ENCODE results near the gene DOK4.

Gene DOK4

DNA sequence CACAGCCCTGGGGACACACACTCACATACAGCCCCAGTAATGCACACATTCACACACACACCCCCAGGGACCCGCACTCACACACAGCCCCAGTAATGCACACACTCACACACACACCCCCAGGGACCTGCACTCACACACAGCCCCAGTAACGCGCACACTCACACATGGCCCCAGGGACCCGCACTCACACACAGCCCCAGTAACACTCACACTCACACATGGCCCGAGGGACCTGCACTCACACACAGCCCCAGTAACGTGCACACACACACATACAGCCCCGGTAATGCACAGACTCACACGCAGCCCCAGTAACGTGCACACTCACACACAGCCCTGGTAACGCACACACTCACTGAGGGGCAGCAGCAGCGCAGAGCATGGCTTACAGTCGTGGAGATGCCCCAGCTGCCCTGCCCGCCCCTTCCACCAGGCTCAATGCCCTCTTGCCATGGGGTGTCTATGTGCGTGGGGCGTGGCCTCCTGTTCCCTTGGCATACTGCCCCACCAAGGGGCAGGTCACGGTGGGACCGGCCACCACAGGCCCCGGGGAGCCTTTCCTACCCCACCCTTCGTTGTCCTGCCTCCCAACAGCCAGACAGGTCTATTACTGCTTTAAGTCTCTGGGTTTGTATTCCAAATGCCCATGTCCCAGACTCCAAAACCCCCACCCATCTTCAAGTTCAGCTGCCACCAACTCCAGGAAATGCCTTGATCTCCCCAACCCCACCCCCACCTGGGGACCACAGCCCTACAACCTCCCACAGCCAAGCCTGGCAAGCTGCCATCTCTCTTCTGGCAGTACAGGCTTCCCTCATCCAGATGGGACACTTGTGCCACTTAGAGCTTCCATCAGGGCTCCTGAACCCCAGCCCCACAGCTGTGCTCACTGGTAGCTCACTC, 47.4 kb upstream of the DOK4 start:
- Histone ChIP-seq H3K4me1 (peaks cover 0 to 66% (median 50%) of the 10 kb centered on the region in 4 donors), H3K27me3 (no peaks in the 10 kb centered on the region), H3K27ac (peak overlapping the region; percentile 86 to 91), H3K4me3 (peak overlapping the region in 1 of 2 donors; percentile 24), H3K36me3 (peaks cover 0 to 5% (median 0%) of the 10 kb centered on the region in 3 donors), H3K9me3 (no peaks in the 10 kb centered on the region)
- DNase-seq = peak in 1 of 2 donors; percentile 68
- TF ChIP-seq, protein P1, sequence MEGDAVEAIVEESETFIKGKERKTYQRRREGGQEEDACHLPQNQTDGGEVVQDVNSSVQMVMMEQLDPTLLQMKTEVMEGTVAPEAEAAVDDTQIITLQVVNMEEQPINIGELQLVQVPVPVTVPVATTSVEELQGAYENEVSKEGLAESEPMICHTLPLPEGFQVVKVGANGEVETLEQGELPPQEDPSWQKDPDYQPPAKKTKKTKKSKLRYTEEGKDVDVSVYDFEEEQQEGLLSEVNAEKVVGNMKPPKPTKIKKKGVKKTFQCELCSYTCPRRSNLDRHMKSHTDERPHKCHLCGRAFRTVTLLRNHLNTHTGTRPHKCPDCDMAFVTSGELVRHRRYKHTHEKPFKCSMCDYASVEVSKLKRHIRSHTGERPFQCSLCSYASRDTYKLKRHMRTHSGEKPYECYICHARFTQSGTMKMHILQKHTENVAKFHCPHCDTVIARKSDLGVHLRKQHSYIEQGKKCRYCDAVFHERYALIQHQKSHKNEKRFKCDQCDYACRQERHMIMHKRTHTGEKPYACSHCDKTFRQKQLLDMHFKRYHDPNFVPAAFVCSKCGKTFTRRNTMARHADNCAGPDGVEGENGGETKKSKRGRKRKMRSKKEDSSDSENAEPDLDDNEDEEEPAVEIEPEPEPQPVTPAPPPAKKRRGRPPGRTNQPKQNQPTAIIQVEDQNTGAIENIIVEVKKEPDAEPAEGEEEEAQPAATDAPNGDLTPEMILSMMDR (IDR thresholded peaks at IDR 0.05) = no peak
- intact Hi-C loops (cut with DNase I; ENCODE audit: low total_unique reads) = loop anchor here (10.0 kb wide), 1 partner anchor 229 kb away; no protein-coding TSS in a partner anchor

DNA sequence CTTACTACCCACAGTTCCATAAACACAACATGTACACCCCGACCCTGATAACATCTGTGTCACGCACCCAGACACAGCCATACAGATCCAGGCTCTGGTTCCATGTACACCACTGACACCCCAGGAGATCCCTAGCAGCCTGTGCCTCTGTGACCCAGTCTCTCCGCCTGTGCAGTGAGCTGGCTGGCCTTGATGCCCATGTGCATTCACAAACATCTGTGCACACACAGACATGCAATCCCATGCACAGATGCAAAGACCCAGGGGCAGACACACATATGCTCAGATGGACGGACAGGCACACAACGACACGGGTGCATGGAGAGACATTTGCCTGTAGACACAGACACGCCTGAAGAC, 46.0 kb upstream of the DOK4 start:
- H3K4me1 ChIP-seq = peaks cover 0 to 66% (median 50%) of the 10 kb centered on the region in 4 donors
- no peak overlapping the region for H3K27ac ChIP-seq
- peak in 1 of 2 donors; percentile 53 for DNase-seq
- H3K36me3 ChIP-seq = peaks cover 0 to 19% (median 0%) of the 10 kb centered on the region in 3 donors
- H3K4me3 ChIP-seq = no peak overlapping the region
- intact Hi-C loops (cut with DNase I; ENCODE audit: low total_unique reads) = loop anchor here (10.0 kb wide), 1 partner anchor 227 kb away; no protein-coding TSS in a partner anchor
- no peaks in the 10 kb centered on the region for H3K9me3 ChIP-seq
- no peaks in the 10 kb centered on the region for H3K27me3 ChIP-seq
- TF ChIP-seq, protein P1 (IDR thresholded peaks at IDR 0.05) = no peak

DNA sequence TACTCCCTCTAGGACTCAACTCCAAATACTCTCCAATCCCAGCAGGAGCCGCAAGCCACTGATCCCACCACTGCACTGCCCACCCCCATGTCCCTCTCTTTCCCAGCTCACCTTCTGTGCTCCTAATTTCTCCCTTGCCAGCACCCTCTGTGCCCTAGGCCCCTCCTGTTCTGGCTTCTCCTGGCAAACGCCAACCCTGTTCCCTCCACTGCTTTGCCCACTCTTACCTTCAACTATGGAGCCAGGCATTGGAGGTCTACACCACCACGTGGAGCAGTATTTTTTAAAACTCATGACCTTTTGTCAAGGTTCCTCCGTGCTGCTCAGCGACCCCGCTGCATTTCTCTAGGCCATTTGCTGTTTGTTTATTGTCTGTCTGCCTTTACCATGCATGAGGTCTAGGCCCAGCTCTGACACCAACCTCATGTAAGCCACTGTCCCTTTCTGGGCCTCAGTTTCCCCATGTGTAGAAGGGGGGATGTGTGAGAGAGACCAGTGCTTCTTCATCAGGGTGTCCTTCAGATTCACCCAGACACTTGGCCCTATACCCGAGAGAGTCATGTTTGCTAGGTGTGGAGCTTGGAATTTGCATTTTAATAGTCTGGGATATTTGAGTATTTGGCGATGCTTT, 45.5 kb upstream of the DOK4 start:
- Histone ChIP-seq H3K4me3 (no peak overlapping the region), H3K9me3 (no peaks in the 10 kb centered on the region), H3K27ac (no peak overlapping the region), H3K4me1 (peaks cover 0 to 62% (median 48%) of the 10 kb centered on the region in 4 donors), H3K27me3 (no peaks in the 10 kb centered on the region), H3K36me3 (peaks cover 0 to 24% (median 0%) of the 10 kb centered on the region in 3 donors)
- TF ChIP-seq, protein P1 (IDR thresholded peaks at IDR 0.05) = no peak
- intact Hi-C loops (cut with DNase I; ENCODE audit: low total_unique reads) = loop anchor here (10.0 kb wide), 1 partner anchor 227 kb away; no protein-coding TSS in a partner anchor
- DNase-seq = peak in 1 of 2 donors; percentile 55

DNA sequence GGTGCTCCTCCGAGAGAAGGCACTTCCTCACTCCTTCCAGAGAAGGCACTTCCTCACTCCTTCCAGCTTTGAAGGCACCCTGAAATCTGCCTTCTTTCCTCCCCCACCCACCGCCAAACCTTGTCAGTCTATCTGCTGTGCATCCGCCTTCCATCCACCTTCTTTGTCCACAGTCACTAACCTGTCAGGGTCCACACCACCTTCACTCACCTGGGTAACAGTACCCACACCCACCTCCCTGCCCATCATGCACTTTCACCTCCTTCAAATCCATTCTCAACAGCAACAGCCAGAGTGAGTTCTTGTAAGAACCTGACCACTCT, 44.9 kb upstream of the DOK4 start:
- H3K4me1 ChIP-seq = peaks cover 0 to 61% (median 48%) of the 10 kb centered on the region in 4 donors
- no peaks in the 10 kb centered on the region for H3K9me3 ChIP-seq
- DNase-seq = no peak
- TF ChIP-seq, protein P1 (IDR thresholded peaks at IDR 0.05) = no peak
- H3K27ac ChIP-seq = no peak overlapping the region
- peaks cover 0 to 29% (median 0%) of the 10 kb centered on the region in 3 donors for H3K36me3 ChIP-seq
- intact Hi-C loops (cut with DNase I; ENCODE audit: low total_unique reads) = loop anchor here (10.0 kb wide), 1 partner anchor 226 kb away; no protein-coding TSS in a partner anchor
- H3K27me3 ChIP-seq = no peaks in the 10 kb centered on the region
- H3K4me3 ChIP-seq = no peak overlapping the region

DNA sequence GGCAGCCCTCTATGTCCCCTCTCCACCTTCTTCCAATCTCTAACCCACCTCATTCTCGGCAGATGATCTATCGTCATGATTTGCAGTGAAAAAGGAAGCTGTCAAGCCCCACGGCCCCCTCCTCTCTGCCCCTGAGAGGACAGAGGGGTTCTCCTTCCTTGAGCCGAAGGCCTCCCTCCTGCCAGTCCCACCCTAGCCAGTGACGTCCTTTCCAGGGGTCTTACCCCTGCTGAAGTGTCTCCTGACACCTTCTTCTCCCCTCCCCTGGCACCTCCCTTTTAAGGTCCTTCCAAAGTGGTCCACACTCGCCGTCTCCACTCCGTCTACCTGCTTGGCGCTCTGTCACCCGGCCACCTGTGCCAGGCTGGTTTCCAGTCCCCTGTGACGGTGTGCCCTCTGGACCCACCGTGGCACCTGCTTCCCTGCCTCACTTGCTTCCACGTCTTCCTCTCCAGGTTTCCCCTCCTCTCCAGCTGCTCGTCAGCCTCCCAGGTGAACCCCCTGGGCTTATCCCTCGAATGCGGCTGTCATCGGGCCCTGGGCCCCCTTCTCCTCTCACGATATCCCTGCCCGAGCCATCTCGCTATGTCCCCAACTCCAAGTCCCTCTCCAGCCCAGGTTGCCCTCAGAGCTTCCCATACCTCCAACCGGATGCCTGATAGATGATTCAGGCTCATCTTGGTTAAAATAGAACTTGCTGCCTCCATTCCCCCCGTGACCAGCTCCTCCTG, 44.4 kb upstream of the DOK4 start:
- Histone ChIP-seq H3K4me1 (peaks cover 0 to 61% (median 48%) of the 10 kb centered on the region in 4 donors), H3K9me3 (no peaks in the 10 kb centered on the region), H3K4me3 (no peak overlapping the region), H3K27me3 (no peaks in the 10 kb centered on the region), H3K36me3 (peaks cover 0 to 34% (median 0%) of the 10 kb centered on the region in 3 donors), H3K27ac (peak overlapping the region; percentile 45 to 52)
- peak in 1 of 2 donors; percentile 56 for DNase-seq
- TF ChIP-seq, protein P1 (IDR thresholded peaks at IDR 0.05) = no peak
- intact Hi-C loops (cut with DNase I; ENCODE audit: low total_unique reads) = loop anchor here (10.0 kb wide), 1 partner anchor 226 kb away; no protein-coding TSS in a partner anchor
